Measurements from ENCODE around the gene CYB5D1.

The CYB5D1 gene

GRCh38 chr17:7886227-7887037, 28.6 kb downstream of the CYB5D1 start:
- TF ChIP-seq CTCF (IDR thresholded peaks at IDR 0.05; ENCODE audit: low read depth, low read length), result no peak
- no peak for TF ChIP-seq POLR2A (IDR thresholded peaks at IDR 0.05; ENCODE audit: extremely low read depth, insufficient read length)
- no peak for TF ChIP-seq MYC (IDR thresholded peaks at IDR 0.05; ENCODE audit: low read depth, low read length)
- no peak for TF ChIP-seq MAX (IDR thresholded peaks at IDR 0.05; ENCODE audit: low read depth, low read length)
- peak; percentile 45 for DNase-seq (ENCODE audit: low read depth)

GRCh38 chr17:7887038-7887481, 29.3 kb downstream of the CYB5D1 start:
- peak overlapping the region; percentile 64 for H3K4me3 ChIP-seq (ENCODE audit: low read depth, low read length)
- TF ChIP-seq CTCF (IDR thresholded peaks at IDR 0.05; ENCODE audit: low read depth, low read length) (no peak), POLR2A (IDR thresholded peaks at IDR 0.05; ENCODE audit: extremely low read depth, insufficient read length) (no peak), MYC (IDR thresholded peaks at IDR 0.05; ENCODE audit: low read depth, low read length) (no peak), MAX (IDR thresholded peaks at IDR 0.05; ENCODE audit: low read depth, low read length) (no peak)
- no peak for DNase-seq (ENCODE audit: low read depth)

More at GRCh38 chr17:7886227-7887037, 28.6 kb downstream of the CYB5D1 start:
- H3K4me3 ChIP-seq (ENCODE audit: low read depth, low read length), result peak overlapping the region; percentile 64

- peak; percentile 87 for DNase-seq (ENCODE audit: low read depth)
- TF ChIP-seq MAX (IDR thresholded peaks at IDR 0.05; ENCODE audit: low read depth, low read length), result no peak
- no peak for TF ChIP-seq CTCF (IDR thresholded peaks at IDR 0.05; ENCODE audit: low read depth, low read length)
- no peak for TF ChIP-seq POLR2A (IDR thresholded peaks at IDR 0.05; ENCODE audit: extremely low read depth, insufficient read length)
- TF ChIP-seq MYC (IDR thresholded peaks at IDR 0.05; ENCODE audit: low read depth, low read length), result no peak; the same call in 1 of the 2 replicates
- peak overlapping the region; percentile 73 for H3K4me3 ChIP-seq (ENCODE audit: low read depth, low read length)
Measured at GRCh38 chr17:7887482-7888183, 29.8 kb downstream of the CYB5D1 start.

GRCh38 chr17:7888184-7888920, 30.5 kb downstream of the CYB5D1 start, which contains the start of gene CHD3:
CHD3 (plus strand) TSS chr17:7888789; CDS start chr17:7889001, 212 bp downstream.
- DNase-seq (ENCODE audit: low read depth), result no peak
- no peak for TF ChIP-seq MYC (IDR thresholded peaks at IDR 0.05; ENCODE audit: low read depth, low read length)
- no peak for TF ChIP-seq MAX (IDR thresholded peaks at IDR 0.05; ENCODE audit: low read depth, low read length)
- TF ChIP-seq POLR2A (IDR thresholded peaks at IDR 0.05; ENCODE audit: extremely low read depth, insufficient read length), result no peak
- no peak for TF ChIP-seq CTCF (IDR thresholded peaks at IDR 0.05; ENCODE audit: low read depth, low read length)
- peak within 1 kb of the TSS; percentile 73 for H3K4me3 ChIP-seq (ENCODE audit: low read depth, low read length)

- TF ChIP-seq MYC (IDR thresholded peaks at IDR 0.05; ENCODE audit: low read depth, low read length), result no peak
- no peak for TF ChIP-seq POLR2A (IDR thresholded peaks at IDR 0.05; ENCODE audit: extremely low read depth, insufficient read length)
- TF ChIP-seq CTCF (IDR thresholded peaks at IDR 0.05; ENCODE audit: low read depth, low read length), result no peak
- no peak for TF ChIP-seq MAX (IDR thresholded peaks at IDR 0.05; ENCODE audit: low read depth, low read length)
- H3K4me3 ChIP-seq (ENCODE audit: low read depth, low read length), result no peak overlapping the region
- no peak for DNase-seq (ENCODE audit: low read depth)
Measured at GRCh38 chr17:7889166-7889955, 31.6 kb downstream of the CYB5D1 start.

Data from NB4 (cell line).